HG03045 (cell line): ENCODE measurements around the gene CNTNAP5.

ENCODE experiments used
- ATAC-seq: cut with Tn5 transposase; IDR thresholded peaks from one replicate; pipeline ENCODE4 v1.9.1; 2021; ENCODE audit warnings: mild to moderate bottlenecking, moderate library complexity; ENCODE audit not compliant: unreplicated experiment

CNTNAP5 gene

DNA sequence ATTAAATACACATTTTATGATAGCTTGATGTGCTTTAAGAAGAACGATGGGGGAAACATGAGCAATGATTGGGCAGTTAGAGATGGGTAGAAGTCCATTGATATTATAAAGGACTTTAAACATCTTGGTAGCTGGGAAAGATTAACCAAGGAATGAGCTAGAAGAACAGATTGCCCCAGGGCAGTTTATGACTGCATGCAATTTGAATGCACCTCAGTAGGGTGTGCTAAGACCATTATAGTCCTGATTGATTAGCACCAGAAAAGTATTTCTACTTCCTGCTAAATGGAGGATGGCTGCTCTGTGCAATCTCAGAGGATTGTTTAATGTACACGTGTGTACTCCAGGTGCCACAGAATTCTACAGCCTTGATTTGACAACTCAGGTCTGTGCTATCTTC is 641.9 kb downstream of the CNTNAP5 start:
- no peak for ATAC-seq

DNA sequence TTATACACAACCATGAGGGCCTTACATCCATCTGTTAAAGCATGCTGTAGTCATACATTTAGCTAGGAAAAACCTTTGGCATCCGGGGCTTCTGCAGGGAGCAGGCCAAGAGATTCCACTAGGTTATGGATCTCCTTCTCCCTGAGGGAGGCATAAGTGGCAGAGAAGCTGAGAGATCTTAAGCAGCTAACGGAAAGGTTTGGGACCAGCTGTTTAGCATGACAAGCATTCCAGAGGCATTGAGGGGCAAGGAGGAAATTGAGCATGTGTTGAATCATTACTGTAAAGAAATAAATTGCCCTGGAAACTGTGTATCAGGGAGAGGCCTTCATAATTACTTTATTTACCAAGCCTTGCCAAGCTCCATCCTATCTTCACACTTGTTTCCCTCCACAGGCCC is 643.1 kb downstream of the CNTNAP5 start:
- ATAC-seq: no peak

DNA sequence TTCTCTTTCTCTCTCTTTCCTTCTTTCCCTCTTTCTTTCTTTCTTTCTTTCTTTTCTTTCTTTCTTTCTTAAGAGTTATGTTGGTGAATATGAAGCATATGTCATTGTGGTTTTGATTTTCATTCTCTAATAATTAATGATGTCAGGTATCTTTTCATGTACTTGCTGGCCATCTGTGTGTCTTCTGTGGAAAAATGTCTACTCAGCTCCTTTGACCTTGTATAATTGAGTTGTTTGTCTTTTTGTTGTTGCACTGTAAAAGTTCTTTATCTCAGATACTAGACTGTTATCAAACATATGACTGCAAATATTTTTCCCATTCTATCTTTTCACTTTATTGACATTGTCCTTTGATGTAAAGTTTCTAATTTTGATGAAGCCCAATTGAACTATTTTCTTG is 645.1 kb downstream of the CNTNAP5 start:
- ATAC-seq: no peak

GRCh38 chr2:124678043-124678442 is 653.0 kb downstream of the CNTNAP5 start:
- ATAC-seq: no peak

GRCh38 chr2:124683536-124684428 is 658.7 kb downstream of the CNTNAP5 start:
- ATAC-seq: no peak

DNA sequence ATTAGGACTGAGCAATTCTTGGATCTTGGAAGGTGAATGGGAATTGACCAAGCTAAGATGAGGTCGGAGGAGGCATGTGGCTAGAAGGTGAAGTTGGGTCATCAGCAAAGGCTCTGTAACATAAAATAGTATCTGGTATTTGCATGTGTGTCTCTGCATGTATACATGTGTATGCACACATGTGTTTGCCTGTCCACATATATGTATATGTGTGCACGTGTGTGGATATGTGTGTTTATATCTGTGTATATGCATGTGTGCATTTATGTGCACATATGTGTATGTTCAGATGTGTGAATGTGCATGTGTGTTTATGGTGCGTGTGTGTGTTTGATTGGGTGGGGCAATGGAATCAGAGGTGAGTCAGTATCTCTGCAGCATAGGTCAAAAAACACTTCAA is 664.3 kb downstream of the CNTNAP5 start:
- no peak for ATAC-seq

DNA sequence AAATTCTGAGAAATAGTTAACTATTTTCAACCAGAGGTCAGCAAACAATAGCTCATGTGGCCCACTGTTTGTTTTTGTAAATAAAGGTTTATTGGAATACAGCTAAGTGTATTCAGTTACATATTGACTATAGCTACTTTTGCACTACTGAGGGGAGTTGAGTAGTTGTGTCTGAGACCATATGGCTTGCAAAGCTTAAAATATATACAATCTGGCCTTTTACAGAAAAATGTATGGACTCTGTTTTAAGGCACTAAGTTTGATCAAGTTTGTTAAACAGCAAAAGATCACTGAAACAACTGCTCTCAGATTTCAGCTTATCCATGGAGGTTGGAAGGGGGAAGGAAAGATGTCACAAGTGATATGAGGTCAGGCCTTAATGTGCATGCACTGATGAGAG is 667.1 kb downstream of the CNTNAP5 start:
- no peak for ATAC-seq

- no peak for ATAC-seq
Measured at GRCh38 chr2:124692707-124693106, 667.6 kb downstream of the CNTNAP5 start.

DNA sequence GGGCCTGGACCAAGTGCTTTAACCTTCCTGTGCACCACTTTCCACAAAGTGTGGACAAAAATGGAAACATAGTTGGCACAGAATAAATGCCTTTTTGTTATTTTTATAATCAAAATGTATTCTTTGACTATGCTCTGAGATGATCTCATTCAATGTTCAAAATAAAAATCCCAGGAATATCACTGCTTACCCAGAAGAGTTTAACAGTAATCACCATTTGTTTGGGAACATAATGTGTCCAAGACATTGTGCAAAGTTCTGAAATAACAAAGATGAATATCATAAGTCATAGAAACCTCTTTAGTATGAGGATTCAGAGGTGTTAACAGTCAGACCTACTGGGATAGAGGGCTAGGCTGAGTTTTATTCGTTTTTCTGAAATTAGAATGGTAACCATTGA is 668.1 kb downstream of the CNTNAP5 start:
- no peak for ATAC-seq

GRCh38 chr2:124698979-124699565 is 674.0 kb downstream of the CNTNAP5 start:
- no peak for ATAC-seq

DNA sequence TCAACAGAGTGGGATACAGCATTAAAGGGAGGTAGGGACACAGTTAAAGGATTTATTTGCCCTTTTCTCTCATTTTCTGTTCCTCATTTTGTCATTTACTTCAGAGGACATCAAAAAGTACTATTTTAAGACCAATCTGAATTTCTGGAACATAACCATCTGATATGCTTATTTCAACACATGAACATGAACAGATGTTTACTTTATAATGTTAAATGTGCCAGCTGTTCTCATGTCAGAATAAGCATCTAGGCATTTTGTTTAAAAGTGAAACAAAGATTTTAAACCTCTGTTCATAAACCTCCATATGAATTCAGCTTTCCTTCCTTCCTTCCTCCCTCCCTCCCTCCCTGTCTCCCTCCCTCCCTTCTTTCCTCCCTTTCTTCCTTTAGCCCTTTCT is 677.7 kb downstream of the CNTNAP5 start:
- ATAC-seq: no peak

DNA sequence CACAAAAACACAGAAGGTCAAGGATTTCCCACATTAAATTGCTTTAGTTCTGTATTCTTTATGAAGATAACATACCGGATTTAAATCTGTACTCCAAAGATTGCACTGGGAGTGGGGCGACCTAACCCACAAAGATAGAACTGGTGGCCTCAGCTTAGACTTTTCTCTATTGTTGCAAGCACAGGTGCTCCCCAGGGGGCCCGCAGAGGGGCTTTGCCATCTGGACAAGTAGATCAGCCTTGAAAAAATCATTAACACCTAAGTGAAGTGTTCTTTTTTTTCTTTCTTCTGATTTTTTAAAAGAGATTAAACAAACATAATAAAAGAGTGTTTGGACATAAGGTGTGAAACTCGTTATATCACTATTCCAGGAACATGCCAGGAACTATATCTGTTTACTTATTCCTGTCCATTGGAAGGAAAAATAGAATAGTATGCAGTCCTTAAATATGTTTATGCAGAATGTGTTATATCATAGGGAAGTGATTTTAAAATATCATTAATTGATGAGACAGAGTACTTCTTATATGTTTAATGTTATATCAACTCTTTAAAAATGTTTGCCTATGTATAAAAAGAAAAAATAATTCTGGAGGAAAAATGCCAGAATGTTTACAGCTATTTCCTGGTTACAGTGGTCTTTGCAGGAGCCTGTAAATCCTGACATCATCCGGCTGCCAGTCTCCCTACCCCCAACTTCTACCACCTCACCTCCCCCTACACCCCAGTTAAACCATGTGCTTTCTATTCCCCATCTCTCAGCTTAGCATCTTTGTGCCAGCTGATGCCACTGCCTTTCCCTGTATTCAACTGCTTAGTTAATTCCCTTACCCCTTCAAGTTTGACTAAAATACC is 679.2 kb downstream of the CNTNAP5 start:
- ATAC-seq: no peak

GRCh38 chr2:124708661-124709060 is 683.6 kb downstream of the CNTNAP5 start:
- ATAC-seq: no peak

- no peak for ATAC-seq
Measured at GRCh38 chr2:124713969-124714368, 688.9 kb downstream of the CNTNAP5 start.

- no peak for ATAC-seq
Measured at GRCh38 chr2:124725187-124725586, 700.1 kb downstream of the CNTNAP5 start.

DNA sequence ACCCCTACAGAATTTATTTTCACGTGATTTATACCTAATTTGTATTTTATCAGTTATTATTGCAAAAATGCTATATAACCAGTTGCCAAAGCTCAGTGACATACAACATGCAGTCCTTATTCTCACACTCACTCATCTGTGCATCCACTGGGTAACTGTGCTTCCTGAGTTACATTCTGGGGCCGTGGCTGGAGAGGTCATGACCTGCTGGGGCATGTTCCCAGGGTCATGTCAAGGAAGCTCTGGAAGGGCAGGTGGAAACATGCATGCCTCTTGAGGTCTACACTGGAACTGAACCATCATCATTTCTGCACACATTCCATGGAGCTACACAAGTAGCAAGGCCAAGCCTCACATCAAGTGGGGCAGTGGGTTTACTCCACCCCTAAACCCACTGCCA is 715.5 kb downstream of the CNTNAP5 start:
- ATAC-seq: no peak

- ATAC-seq: no peak
Measured at GRCh38 chr2:124753842-124754241, 728.8 kb downstream of the CNTNAP5 start.

GRCh38 chr2:124755386-124755785 is 730.3 kb downstream of the CNTNAP5 start:
- ATAC-seq: no peak

DNA sequence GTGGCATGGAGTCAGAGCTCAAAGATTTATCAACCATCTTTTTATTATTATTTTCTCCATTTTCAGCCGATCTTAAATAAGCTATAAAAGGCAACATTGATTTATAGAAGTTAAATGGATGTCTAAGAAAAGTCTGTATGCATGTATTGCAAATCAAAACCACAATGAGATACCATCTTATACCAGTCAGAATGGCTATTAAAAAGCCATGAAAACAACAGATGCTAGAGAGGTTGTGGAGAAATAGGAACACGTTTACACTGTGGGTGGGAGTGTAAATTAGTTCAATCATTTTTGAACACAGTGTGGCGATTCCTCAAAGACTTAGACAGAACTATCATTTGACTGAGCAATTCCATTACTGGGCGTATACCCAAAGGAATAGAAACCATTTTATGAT is 731.0 kb downstream of the CNTNAP5 start:
- ATAC-seq: no peak

GRCh38 chr2:124762388-124762787 is 737.3 kb downstream of the CNTNAP5 start:
- ATAC-seq: no peak

GRCh38 chr2:124763611-124764010 is 738.5 kb downstream of the CNTNAP5 start:
- no peak for ATAC-seq

GRCh38 chr2:124774781-124775180 is 749.7 kb downstream of the CNTNAP5 start:
- ATAC-seq: no peak
